Stimulated activated CD8-positive, alpha-beta memory T cell treated with anti-CD3 and anti-CD28 coated beads, Interleukin-12 subunit alpha, Interleukin-12 subunit beta, amount 100 ng/mL, for 24 hours (primary cell): Measurements from ENCODE around the gene EPSTI1.

ENCODE experiments used
- DNase-seq: peaks from one replicate; pipeline ENCODE4 v3.0.0-alpha.2; 2020; ENCODE audit errors: extremely low read depth

The EPSTI1 gene

GRCh38 chr13:42971691-42972347 lies 20.2 kb downstream of the EPSTI1 start:
- no peak for DNase-seq

DNA sequence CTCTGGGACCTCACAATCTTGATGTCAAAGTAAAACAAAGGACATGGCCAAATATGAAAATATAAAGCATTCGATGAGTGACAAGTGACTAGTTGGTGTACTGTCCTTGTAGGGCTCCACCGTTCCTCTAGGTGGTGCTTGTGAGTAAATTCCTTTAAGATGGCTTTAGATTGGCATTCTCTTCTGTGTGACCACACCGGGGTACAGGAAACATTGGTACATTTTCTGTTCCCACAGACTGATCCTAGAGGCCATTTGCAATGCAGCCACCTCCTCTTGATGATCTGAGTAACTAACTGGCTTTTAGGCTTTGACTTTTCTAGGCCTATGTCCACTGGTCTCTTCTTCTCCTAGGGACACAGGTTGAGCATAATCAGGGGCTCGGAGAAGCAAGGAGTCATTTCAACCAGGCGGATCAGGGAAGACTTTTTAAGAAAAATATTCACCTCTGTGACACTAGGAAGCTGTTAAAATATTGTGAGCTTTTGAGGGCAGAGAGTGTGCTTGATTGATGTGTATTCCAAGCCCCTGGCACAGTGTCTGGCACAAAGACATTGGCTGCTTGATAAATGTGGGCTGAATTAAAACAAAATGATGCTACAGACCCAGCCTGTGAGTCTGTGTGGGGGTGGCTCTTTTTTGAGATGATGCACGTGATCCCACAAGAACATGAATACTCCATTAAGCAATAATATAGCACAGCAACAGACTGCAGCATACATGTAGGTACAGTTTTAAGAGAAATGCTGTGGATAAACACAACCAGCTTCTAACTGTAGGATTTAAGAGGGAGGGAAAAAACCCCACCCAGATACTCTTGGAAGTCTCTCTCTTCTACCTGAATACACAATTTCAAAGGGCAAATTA lies 21.0 kb downstream of the EPSTI1 start:
- DNase-seq = no peak

GRCh38 chr13:42969565-42970172 lies 22.4 kb downstream of the EPSTI1 start:
- DNase-seq = peak; percentile 66

DNA sequence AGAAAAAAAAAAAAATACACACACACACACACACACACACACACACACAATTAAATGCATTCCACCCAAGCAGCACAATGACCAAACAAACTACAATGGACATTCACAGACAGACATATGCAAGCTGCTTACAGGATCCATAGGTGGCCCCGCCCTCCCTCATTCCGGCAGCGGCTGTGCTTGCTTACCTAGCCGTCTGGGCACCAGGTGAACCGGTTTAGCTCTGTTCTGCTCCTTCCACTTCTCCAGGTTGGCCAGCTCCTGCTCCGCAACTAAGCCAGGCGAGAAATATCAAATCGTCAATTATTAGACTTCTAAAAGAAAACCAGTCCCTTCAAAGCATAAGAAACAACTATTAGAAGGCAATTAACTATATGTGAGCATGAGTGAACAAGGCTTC lies 23.1 kb downstream of the EPSTI1 start:
- no peak for DNase-seq

GRCh38 chr13:42967660-42968059 lies 24.4 kb downstream of the EPSTI1 start:
- no peak for DNase-seq

DNA sequence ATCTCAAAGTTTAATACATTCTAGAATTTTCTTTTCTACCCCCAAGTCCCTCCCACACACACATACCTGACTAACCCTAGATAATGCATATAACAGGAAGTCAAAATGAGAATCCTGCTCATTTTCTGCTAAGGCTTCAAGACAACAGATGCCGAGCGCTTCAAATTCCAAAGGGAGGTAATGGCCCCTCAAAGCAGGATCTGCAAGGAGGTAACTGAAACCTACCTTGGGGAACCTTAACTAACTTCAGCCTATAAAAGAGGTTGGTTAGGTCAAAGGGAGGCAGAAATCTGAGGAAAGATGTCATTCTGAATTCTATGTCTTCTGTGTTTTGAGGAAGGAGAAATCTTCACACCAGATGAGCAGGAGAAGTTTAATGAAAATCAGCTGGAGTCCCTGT lies 26.8 kb downstream of the EPSTI1 start:
- DNase-seq = no peak

- DNase-seq = no peak
Measured at GRCh38 chr13:42964761-42965161, 27.3 kb downstream of the EPSTI1 start.

DNA sequence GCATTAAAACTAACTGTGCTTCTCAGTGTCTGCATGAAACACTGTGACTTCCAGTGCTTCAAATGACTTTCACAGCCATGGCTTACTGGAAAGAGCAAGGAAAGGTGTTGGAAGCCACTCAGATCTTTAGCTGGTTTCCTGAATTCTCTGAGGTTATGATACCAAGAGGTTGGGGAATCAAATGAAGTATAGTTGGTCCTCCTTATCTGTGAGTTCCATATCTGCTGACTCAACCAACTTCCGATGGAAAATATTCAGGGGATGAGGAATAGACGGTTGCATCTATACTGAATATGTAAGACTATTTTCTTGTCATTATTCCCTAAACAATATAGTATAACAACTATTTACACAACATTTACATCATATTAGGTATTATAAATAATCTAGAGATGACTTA lies 32.4 kb downstream of the EPSTI1 start:
- DNase-seq = no peak

DNA sequence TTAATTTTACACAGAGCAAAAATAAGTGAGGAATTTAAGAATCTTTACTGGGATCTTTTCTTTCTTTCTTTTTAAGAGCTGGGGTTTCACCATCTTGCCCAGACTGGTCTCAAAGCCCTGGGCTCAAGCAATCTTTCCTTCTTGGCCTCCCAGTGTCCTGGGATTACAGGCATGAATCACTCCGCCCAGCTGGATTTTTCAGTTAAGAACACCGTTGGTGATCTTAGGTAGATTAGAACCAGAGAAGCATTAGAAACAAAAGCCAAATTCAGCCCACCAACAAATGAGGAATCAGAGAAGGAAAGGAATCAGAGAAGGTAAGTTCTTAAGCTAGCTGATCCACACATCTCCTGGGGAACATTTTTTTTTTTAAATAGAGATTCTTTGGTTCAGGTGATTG lies 34.2 kb downstream of the EPSTI1 start:
- DNase-seq = no peak

- no peak for DNase-seq
Measured at GRCh38 chr13:42950181-42950580, 41.9 kb downstream of the EPSTI1 start.

- DNase-seq = no peak
Measured at GRCh38 chr13:42947925-42948324, 44.1 kb downstream of the EPSTI1 start.

DNA sequence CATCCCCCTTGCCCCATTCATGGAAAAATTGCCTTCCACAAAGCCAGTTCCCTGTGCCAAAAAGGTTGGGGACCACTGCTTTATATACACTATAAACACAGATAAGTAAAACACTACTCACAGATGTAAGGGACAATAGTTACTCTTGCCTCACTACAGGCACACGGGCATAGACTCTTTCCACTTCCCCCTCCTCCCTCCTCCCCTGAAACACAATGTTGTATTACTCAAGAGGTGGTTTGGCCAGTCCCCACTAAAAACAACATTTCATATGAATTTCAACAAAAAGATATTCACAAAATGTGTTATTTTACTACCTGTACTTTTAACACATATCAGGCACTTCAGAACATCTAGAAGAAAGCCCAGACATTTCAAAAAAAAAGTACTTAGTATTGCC lies 45.1 kb downstream of the EPSTI1 start:
- DNase-seq = no peak

DNA sequence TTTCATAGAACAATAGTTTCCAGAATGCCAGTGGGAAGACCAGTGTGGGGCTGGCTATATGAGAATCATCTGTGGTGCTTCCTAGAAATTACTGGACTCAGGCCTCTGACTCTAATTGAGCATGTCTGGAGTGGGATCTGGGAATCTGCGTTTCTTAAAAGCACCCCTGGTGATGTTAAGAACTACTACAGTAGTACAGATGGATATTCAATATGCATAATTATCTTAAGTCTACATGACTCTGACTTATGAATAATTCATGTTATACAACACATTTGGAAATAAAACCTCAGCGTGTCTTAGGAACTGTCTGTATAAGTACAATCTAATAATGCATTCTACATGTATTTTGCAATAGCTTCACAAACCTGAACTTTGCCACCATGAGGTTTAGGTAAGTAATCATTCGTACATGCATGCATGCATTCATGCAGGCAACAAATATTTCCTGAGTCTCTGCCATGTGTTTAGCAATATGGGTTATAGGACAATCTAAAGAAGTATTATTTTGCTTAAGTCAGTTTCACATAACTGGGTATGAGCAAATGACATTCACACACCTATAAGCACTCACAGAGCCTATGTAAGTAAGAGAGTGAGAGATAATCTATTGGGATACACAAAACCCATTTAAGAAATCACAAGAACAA lies 62.0 kb downstream of the EPSTI1 start:
- DNase-seq = no peak

DNA sequence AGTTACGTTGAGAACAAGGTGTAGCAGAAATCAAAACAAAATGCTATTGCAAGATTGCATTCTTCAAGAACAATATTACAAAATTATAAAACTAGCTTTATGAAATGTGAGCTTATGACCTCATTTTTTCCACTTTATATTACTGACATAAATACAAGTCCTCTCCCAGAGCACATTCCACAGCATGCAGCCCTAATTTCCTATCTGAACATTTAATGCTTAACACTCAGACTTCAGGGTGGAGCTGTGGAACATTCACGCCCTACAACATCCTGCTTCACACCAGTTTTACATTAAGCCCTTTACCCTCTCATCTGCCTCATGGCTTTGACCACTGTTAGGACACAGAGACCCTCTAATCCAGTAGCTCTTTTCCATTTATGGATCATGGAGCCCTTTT lies 65.5 kb downstream of the EPSTI1 start:
- DNase-seq = no peak

DNA sequence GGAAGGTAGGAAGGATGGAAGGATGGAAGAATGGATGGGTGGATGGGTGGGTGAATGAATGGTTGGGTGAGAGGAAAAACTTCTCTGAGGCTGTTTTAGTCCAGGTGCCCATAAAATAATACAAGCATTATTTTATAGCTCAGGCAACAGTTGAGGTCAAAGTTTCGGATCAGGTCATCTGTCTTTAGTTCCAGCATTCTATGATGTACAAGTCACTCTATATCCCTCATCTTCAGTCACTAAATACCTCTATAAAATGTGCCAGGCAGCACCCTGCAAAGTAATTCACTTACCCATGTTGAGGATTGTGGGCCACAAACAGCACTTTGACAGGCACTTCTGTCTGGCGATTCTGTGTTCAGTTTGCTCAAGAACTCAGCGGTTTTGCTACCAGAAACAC lies 66.0 kb downstream of the EPSTI1 start:
- DNase-seq = no peak

GRCh38 chr13:42925626-42926025 lies 66.4 kb downstream of the EPSTI1 start:
- DNase-seq = no peak

DNA sequence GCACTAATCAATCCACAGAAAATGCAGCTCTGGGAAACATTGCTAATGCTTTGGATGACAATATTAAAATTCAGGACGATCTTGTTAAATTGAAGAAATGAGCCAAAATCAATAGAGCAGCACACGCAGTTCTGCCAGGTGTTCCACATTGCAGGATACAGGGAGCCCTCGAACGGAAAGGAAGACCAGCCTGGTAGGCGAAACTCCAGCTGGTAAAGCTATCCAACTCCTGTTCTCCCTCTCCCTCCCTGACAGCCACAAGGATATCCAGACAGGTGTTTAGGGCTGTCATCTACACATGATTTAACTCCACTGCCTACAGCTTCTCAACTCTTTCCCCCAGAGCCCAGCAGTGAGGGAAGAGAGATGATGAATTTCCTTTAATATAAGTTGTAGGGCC lies 67.7 kb downstream of the EPSTI1 start:
- DNase-seq = no peak

GRCh38 chr13:42907745-42908144 lies 84.3 kb downstream of the EPSTI1 start:
- no peak for DNase-seq

DNA sequence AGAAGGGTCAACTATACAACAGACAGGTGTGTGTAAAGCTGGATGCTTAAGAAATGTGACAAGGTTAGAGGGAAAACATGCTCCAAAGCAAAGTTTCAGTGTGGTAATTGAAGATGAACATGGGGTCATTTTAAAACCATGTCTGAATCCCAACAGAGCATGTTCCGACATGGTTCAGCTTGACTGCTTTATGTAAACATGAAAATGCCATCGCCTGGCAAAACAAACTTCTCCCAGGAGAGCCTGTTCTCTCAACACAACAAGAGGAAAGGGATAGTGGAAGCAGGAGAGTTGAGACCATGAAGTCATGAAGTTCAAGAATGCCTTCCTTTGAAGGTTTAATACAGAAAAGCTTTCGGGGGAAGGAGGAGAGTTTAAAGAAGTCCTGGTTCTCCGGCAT lies 85.8 kb downstream of the EPSTI1 start:
- no peak for DNase-seq

GRCh38 chr13:42905579-42905978 lies 86.5 kb downstream of the EPSTI1 start:
- DNase-seq = no peak

GRCh38 chr13:42899266-42899665 lies 92.8 kb downstream of the EPSTI1 start:
- no peak for DNase-seq

DNA sequence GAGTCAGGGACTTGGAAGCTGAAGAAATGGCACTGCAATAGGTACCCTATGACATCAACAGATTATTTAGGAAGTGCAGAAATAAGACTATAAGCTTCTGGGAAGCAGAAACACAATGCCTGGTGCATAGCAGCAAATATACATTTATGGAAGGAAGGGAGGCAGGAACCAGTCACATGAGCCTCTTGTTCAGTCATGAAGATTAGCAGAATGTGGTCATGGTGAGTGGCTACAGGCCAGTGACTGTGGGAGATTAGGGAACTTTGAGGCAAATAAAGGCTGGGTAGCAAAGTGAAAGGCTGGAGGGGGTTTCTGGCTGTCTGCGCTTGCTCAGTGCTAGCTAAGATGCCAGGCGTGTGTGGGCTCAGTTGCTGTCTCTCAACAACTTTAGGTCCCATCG lies 96.3 kb downstream of the EPSTI1 start:
- DNase-seq = no peak
